Measurements from ENCODE around the gene RNF151.
"Not testable (repeated sequence)": the region's sequence is repeated elsewhere in the genome, so short reads cannot be mapped to it uniquely, and the experiment has no call there.

The RNF151 gene

DNA sequence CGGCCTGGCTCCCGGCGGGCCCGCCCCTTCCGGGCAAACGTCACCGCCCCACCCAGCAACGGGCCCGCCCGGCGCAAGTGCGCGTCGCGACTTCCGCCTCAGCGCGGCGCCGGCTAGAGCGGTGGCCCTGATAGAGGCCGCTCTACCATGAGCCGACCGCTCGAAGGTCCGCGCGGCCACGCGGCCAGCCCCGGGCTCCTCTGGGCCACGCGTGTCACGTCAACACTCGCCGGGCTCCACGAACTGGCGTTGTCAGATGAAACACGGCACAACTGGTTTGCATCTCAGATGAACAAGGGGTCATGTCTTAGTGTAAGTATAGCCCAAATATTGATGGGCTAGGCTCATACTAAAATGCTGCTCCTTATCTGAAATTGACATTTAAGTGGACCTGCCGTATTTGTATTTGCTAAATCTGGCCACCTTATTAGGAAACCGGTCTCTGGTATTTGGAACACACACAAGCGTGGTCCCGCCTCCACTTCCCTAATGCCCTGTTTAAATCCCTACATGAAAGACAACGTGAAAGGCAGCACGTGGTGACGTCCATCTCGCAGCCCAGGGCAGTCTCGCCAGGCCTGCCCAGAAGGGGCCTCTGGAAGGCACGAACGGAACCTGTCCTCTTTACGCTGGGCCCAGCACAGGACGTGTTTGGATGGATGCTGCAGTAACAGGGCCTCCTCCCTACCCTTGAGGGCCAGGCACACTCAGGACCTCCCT is 43.3 kb downstream of the RNF151 start, which contains the start of gene ZNF598:
ZNF598 (minus strand) TSS at position 31 of the 720 bp plus-strand sequence.
- peak; percentile 62 for DNase-seq

DNA sequence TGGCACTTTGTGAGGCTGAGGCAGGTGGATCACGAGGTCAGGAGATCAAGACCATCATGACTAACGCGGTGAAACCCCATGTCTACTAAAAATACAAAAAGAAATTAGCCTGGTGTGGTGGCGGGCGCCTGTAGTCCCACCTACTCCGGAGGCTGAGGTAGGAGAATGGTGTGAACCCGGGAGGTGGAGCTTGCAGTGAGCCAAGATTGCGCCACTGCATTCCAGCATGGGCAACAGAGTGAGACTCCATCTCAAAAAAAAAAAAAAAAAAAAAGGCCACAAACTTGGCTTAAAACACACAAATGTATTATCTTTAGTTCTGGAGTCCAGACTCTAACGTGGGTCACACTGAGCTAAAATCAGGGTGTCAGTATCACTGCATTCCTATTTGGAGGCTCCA is 45.1 kb downstream of the RNF151 start:
- not testable (repeated sequence) for DNase-seq

DNA sequence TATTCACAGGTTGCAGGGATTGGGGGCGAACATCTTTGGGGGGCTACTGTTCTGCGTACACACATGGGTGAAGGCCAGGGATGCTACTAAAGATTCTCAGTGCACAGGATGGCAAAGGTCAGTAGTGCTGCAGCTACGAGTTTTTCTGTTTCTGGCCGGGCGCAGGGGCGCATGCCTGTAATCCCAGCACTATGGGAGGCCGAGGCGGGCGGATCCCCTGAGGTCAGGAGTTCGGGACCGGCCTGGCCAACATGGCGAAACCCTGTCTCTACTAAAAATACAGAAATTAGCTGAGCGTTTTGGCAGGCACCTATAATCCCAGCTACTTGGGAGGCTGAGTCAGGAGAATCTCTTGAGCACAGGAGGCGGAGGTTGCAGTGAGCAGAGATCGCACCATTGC is 46.9 kb downstream of the RNF151 start:
- DNase-seq: no peak

DNA sequence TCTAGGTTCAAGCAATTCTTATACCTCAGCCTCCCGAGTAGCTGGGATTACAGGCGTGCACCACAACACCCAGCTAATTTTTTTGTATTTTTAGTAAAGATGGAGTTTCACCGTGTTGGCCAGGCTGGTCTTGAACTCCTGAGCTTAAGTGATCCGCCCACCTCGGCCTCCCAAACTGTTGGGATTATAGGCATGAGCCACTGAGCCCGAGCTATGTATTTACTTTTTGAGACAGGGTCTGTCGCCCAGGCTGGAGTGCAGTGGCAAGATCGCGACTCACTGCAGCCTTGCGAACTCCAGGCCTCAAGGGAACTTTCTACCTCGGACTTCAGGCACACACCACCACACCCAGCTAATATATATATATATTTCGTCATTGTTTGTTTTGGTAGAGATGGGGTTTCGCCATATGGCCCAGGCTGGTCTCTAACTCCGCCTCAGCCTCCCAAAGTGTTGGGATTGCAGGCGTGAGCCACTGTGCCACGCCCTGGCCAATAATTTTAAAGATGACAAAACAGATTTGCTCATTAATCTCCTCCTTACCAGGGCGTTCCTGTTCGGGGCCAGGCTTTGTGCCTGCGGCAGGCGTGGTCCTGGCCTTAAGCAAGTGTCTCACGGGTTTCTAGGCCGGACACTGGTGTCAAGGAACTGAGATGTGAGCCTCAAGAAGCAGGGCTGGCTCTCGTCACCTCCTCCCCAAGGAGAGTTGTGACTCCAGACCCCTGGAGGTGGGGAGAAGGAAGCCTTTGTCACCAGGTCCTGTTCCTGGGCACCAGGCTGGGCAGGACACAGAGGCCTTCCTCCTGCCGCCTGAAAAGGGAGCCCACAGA is 48.7 kb downstream of the RNF151 start:
- no peak for DNase-seq

DNA sequence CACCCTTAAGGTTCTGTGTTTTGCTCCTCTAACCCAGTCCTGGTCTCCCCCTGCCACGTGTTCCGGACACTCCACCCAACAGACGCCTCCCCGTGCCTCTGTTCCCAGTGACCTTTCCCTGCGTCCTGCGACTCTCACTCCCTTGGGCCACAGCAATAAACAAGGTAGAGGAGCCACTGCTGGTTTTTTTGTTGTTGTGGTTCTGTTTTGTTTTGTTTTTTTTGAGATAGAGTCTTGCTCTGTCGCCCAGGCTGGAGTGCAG is 49.2 kb downstream of the RNF151 start:
- no peak for DNase-seq

DNA sequence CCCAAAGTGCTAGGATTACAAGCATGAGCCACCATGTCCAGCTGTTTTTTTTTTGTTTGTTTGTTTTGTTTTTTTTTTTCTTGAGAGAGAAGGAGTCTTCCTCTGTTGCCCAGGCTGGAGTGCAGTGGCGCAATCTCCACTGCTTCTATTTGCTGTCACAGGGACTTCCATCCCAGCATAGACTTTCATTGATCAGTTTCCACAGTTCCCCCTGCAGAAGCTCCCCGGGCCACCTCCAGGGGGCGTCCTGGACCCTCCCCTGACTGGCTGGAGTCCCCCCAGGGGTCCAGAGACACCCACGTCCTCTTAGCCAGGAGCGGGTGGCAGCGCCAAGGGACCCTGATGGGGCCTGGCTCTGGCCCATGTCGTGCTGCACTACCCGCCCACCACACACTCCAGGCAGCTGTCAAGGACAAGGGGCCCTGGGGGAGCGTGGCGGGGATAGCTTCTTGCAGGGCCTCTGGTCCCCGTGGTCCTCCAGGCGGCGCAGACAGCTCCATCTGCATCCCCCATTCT is 49.8 kb downstream of the RNF151 start:
- no peak for DNase-seq
